ENCODE results near the gene PIK3C2G. TPM values are rescaled to one million over a fixed set of nuclear protein-coding genes. Genes with fewer than 3 reads are reported as not detected.

PIK3C2G gene
- total RNA-seq, 1 experiment from 2014 or later: not detected

DNA sequence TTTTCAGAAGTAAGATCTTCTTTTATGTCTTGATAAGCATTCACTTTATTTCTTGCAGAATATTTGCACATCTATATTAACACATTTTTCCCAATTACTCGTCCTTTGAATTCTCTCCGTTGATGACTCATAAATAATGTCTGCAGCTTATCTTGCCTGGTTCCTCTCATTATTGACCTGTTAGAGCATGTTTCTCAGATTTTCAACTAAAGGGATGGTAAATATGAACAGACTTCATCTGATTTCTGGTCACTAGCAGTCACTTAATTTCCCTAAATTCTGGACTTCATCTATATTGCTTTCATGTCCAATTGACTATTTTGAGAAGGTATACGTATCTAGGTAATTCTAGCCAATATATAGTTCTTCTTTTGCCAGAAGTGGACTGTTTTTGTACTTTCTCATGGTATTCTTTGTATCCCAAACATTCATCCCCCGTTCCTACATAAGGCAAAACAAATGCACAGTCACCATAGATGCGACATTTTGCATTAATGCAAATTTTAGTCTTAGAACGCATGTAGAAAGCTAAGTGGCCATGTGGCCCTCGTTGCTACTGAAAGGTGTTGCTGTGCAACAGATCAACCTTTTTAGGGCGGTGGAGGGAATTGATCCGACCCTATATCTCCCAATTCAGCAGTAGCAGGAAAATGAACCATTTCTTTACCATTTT, 6.2 kb downstream of the PIK3C2G start:
- intact Hi-C loops (cut with micrococcal nuclease): no loop called here
- H3K79me2 ChIP-seq (ENCODE audit: low read length): no peaks in the 10 kb centered on the region
- no peaks in the 10 kb centered on the region for H3K27me3 ChIP-seq (ENCODE audit: low read length)
- POLR2A ChIA-PET (ENCODE audit: unreplicated experiment): no interaction called here
- CTCF ChIA-PET: no interaction called here
- no peak overlapping the region for H3K9ac ChIP-seq (ENCODE audit: low read length)
- H3K9me3 ChIP-seq (ENCODE audit: low read length): no peaks in the 10 kb centered on the region
- H3K4me3 ChIP-seq (ENCODE audit: low read length): no peak overlapping the region
- no peak for TF ChIP-seq EZH2 (IDR thresholded peaks at IDR 0.05; ENCODE audit: low read length, unreplicated experiment)
- TF ChIP-seq, protein P1, sequence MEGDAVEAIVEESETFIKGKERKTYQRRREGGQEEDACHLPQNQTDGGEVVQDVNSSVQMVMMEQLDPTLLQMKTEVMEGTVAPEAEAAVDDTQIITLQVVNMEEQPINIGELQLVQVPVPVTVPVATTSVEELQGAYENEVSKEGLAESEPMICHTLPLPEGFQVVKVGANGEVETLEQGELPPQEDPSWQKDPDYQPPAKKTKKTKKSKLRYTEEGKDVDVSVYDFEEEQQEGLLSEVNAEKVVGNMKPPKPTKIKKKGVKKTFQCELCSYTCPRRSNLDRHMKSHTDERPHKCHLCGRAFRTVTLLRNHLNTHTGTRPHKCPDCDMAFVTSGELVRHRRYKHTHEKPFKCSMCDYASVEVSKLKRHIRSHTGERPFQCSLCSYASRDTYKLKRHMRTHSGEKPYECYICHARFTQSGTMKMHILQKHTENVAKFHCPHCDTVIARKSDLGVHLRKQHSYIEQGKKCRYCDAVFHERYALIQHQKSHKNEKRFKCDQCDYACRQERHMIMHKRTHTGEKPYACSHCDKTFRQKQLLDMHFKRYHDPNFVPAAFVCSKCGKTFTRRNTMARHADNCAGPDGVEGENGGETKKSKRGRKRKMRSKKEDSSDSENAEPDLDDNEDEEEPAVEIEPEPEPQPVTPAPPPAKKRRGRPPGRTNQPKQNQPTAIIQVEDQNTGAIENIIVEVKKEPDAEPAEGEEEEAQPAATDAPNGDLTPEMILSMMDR (conservative IDR thresholded peaks at IDR 0.05; ENCODE audit: low read depth, low read length): no peak
- TF ChIP-seq EZH2phosphoT487 (IDR thresholded peaks at IDR 0.05; ENCODE audit: borderline replicate concordance, low read length): no peak
- no peaks in the 10 kb centered on the region for H4K20me1 ChIP-seq (ENCODE audit: low read length)
- H3F3A ChIP-seq (ENCODE audit: low read length, unreplicated experiment): no peaks in the 10 kb centered on the region
- H3K4me2 ChIP-seq (ENCODE audit: low read length): no peak overlapping the region
- ATAC-seq (no peak), DNase-seq (no peak)
- H3K27ac ChIP-seq (ENCODE audit: low read length): no peak overlapping the region
- H3K9me2 ChIP-seq (replicated peaks; ENCODE audit: low read length): no peaks in the 10 kb centered on the region
- no peak overlapping the region for H2AFZ ChIP-seq (ENCODE audit: low read length)
- no TSS peak for BruUV-seq (replicated peaks)
- peaks cover 6% of the 10 kb centered on the region for H3K4me1 ChIP-seq (ENCODE audit: insufficient read depth, low read length)
- no peaks in the 10 kb centered on the region for H3K36me3 ChIP-seq (ENCODE audit: low read depth, low read length)

GRCh38 chr12:18270958-18271460, 9.7 kb downstream of the PIK3C2G start:
- no TSS peak for BruUV-seq (replicated peaks)
- H4K20me1 ChIP-seq (ENCODE audit: low read length): no peaks in the 10 kb centered on the region
- H3K27me3 ChIP-seq (ENCODE audit: low read length): no peaks in the 10 kb centered on the region
- peaks cover 12% of the 10 kb centered on the region for H3K4me1 ChIP-seq (ENCODE audit: insufficient read depth, low read length)
- H3K9ac ChIP-seq (ENCODE audit: low read length): no peak overlapping the region
- no peaks in the 10 kb centered on the region for H3F3A ChIP-seq (ENCODE audit: low read length, unreplicated experiment)
- no peak overlapping the region for H3K4me2 ChIP-seq (ENCODE audit: low read length)
- ChIA-PET CTCF (no interaction called here), POLR2A (ENCODE audit: unreplicated experiment) (no interaction called here)
- ATAC-seq: no peak
- no peaks in the 10 kb centered on the region for H3K36me3 ChIP-seq (ENCODE audit: low read depth, low read length)
- H3K27ac ChIP-seq (ENCODE audit: low read length): no peak overlapping the region
- no peaks in the 10 kb centered on the region for H3K9me2 ChIP-seq (replicated peaks; ENCODE audit: low read length)
- intact Hi-C loops (cut with micrococcal nuclease): no loop called here
- H2AFZ ChIP-seq (ENCODE audit: low read length): no peak overlapping the region
- no peak overlapping the region for H3K4me3 ChIP-seq (ENCODE audit: low read length)
- TF ChIP-seq EZH2 (IDR thresholded peaks at IDR 0.05; ENCODE audit: low read length, unreplicated experiment): no peak
- TF ChIP-seq EZH2phosphoT487 (IDR thresholded peaks at IDR 0.05; ENCODE audit: borderline replicate concordance, low read length): no peak
- TF ChIP-seq, protein P1 (conservative IDR thresholded peaks at IDR 0.05; ENCODE audit: low read depth, low read length): no peak
- DNase-seq: no peak
- H3K79me2 ChIP-seq (ENCODE audit: low read length): no peaks in the 10 kb centered on the region
- no peaks in the 10 kb centered on the region for H3K9me3 ChIP-seq (ENCODE audit: low read length)

GRCh38 chr12:18275981-18276380, 14.7 kb downstream of the PIK3C2G start:
- ATAC-seq: peak; percentile 80
- CTCF ChIA-PET: no interaction called here
- BruUV-seq (replicated peaks): no TSS peak

More at GRCh38 chr12:18275981-18276380, 14.7 kb downstream of the PIK3C2G start:
- intact Hi-C loops (cut with micrococcal nuclease): no loop called here
- TF ChIP-seq, protein P1 (conservative IDR thresholded peaks at IDR 0.05; ENCODE audit: low read depth, low read length): no peak
- no peak for TF ChIP-seq EZH2phosphoT487 (IDR thresholded peaks at IDR 0.05; ENCODE audit: borderline replicate concordance, low read length)
- TF ChIP-seq EZH2 (IDR thresholded peaks at IDR 0.05; ENCODE audit: low read length, unreplicated experiment): no peak
- Histone ChIP-seq H3K4me1 (ENCODE audit: insufficient read depth, low read length) (peaks cover 24% of the 10 kb centered on the region), H3K79me2 (ENCODE audit: low read length) (no peaks in the 10 kb centered on the region), H3K4me2 (ENCODE audit: low read length) (peak overlapping the region; percentile 63), H3K9me2 (replicated peaks; ENCODE audit: low read length) (no peaks in the 10 kb centered on the region), H3K9ac (ENCODE audit: low read length) (no peak overlapping the region), H3K36me3 (ENCODE audit: low read depth, low read length) (no peaks in the 10 kb centered on the region), H3K9me3 (ENCODE audit: low read length) (no peaks in the 10 kb centered on the region), H2AFZ (ENCODE audit: low read length) (no peak overlapping the region), H4K20me1 (ENCODE audit: low read length) (no peaks in the 10 kb centered on the region), H3K4me3 (ENCODE audit: low read length) (no peak overlapping the region), H3K27ac (ENCODE audit: low read length) (peak overlapping the region; percentile 30; the same call in 1 of the 2 replicates), H3F3A (ENCODE audit: low read length, unreplicated experiment) (no peaks in the 10 kb centered on the region), H3K27me3 (ENCODE audit: low read length) (no peaks in the 10 kb centered on the region)
- DNase-seq: peak; percentile 64
- POLR2A ChIA-PET (ENCODE audit: unreplicated experiment): no interaction called here

All from PC-3 (cell line).